ENCODE results near the gene SLC22A23.

Gene SLC22A23

GRCh38 chr6:3372912-3373554 lies 83.8 kb downstream of the SLC22A23 start:
- no peak for TF ChIP-seq CTCF (IDR thresholded peaks at IDR 0.05; ENCODE audit: insufficient read depth, low read length, missing control alignments)
- no peak overlapping the region for H3K4me3 ChIP-seq (ENCODE audit: low read depth, low read length)
- DNase-seq (ENCODE audit: low read depth, low spot score) = no peak
- ChIA-PET CTCF (no interaction called here), POLR2A (no interaction called here)

- H3K4me3 ChIP-seq (ENCODE audit: low read depth, low read length) = no peak overlapping the region
- DNase-seq (ENCODE audit: low read depth, low spot score) = no peak
- TF ChIP-seq CTCF (IDR thresholded peaks at IDR 0.05; ENCODE audit: insufficient read depth, low read length, missing control alignments) = no peak
- ChIA-PET POLR2A (no interaction called here), CTCF (interaction anchor here (1.6 kb wide), 1 partner anchor 39 kb away, joined by 6 read pairs; no protein-coding TSS in a partner anchor)
Observed at GRCh38 chr6:3372184-3372846, 84.5 kb downstream of the SLC22A23 start.

GRCh38 chr6:3371222-3371949 lies 85.5 kb downstream of the SLC22A23 start:
- TF ChIP-seq CTCF (IDR thresholded peaks at IDR 0.05; ENCODE audit: insufficient read depth, low read length, missing control alignments) = no peak
- DNase-seq (ENCODE audit: low read depth, low spot score) = no peak
- ChIA-PET CTCF (interaction anchor here (1.6 kb wide), 1 partner anchor 40 kb away, joined by 6 read pairs; no protein-coding TSS in a partner anchor), POLR2A (no interaction called here)
- H3K4me3 ChIP-seq (ENCODE audit: low read depth, low read length) = no peak overlapping the region

GRCh38 chr6:3370361-3371221 lies 86.3 kb downstream of the SLC22A23 start:
- no peak overlapping the region for H3K4me3 ChIP-seq (ENCODE audit: low read depth, low read length)
- CTCF ChIA-PET = interaction anchor here (0.9 to 1.6 kb wide), 2 partner anchors 40 kb away, joined by 3 to 6 read pairs; no protein-coding TSS in a partner anchor
- POLR2A ChIA-PET = no interaction called here
- no peak for TF ChIP-seq CTCF (IDR thresholded peaks at IDR 0.05; ENCODE audit: insufficient read depth, low read length, missing control alignments)
- DNase-seq (ENCODE audit: low read depth, low spot score) = no peak

GRCh38 chr6:3369985-3370360 lies 86.9 kb downstream of the SLC22A23 start:
- ChIA-PET POLR2A (no interaction called here), CTCF (interaction anchor here (0.9 kb wide), 1 partner anchor 41 kb away, joined by 3 read pairs; no protein-coding TSS in a partner anchor)
- no peak for TF ChIP-seq CTCF (IDR thresholded peaks at IDR 0.05; ENCODE audit: insufficient read depth, low read length, missing control alignments)
- H3K4me3 ChIP-seq (ENCODE audit: low read depth, low read length) = no peak overlapping the region
- no peak for DNase-seq (ENCODE audit: low read depth, low spot score)
